H9 (cell line): ENCODE data around the gene AIF1. TPM values are rescaled to one million over a fixed set of nuclear protein-coding genes. Genes with fewer than 3 reads are reported as not detected.

Source experiments
- DNase-seq: peaks from one replicate; pipeline ENCODE4 v3.0.0-alpha.2; 2017
- H2AFZ ChIP-seq: one replicate; pipeline ENCODE4 v1.6.1; 2013; ENCODE audit warnings: mild to moderate bottlenecking, low read length, control low read depth, moderate library complexity
- H2AK5ac ChIP-seq: 2 replicates; pipeline ENCODE4 v1.6.1; 2013; ENCODE audit warnings: low read length, control low read depth, mixed read lengths; ENCODE audit not compliant: insufficient read length
- H2BK120ac ChIP-seq: one replicate; pipeline ENCODE4 v1.6.1; 2013; ENCODE audit warnings: low read depth, mild to moderate bottlenecking, low read length, control low read depth, inconsistent platforms; ENCODE audit not compliant: poor library complexity, severe bottlenecking
- H2BK12ac ChIP-seq: 2 replicates; pipeline ENCODE4 v1.6.1; 2013; ENCODE audit warnings: low read length, control low read depth, mixed read lengths, low read depth; ENCODE audit not compliant: insufficient read length
- H2BK15ac ChIP-seq: 2 replicates; pipeline ENCODE4 v1.6.1; 2013; ENCODE audit warnings: low read depth, low read length, control low read depth
- H2BK20ac ChIP-seq: one replicate; pipeline ENCODE4 v1.6.1; 2013; ENCODE audit warnings: low read depth, mild to moderate bottlenecking, low read length, control low read depth, inconsistent platforms; ENCODE audit not compliant: poor library complexity, severe bottlenecking
- H2BK5ac ChIP-seq: 2 replicates; pipeline ENCODE4 v1.6.1; 2013; ENCODE audit warnings: low read length, control low read depth, mixed read lengths; ENCODE audit not compliant: insufficient read length
- H3K14ac ChIP-seq: 2 replicates; pipeline ENCODE4 v1.6.1; 2013; ENCODE audit warnings: low read length, control low read depth; ENCODE audit not compliant: insufficient read depth
- H3K18ac ChIP-seq: 2 replicates; pipeline ENCODE4 v1.6.1; 2013; ENCODE audit warnings: low read depth, mild to moderate bottlenecking, mixed read lengths, low read length, control low read depth; ENCODE audit not compliant: insufficient read length
- H3K23ac ChIP-seq: 2 replicates; pipeline ENCODE4 v1.6.1; 2013; ENCODE audit warnings: low read length, control low read depth, mixed read lengths, low read depth; ENCODE audit not compliant: insufficient read length
- H3K23me2 ChIP-seq: 2 replicates; pipeline ENCODE4 v1.6.1; 2013; ENCODE audit warnings: low read depth, mild to moderate bottlenecking, mixed read lengths, low read length, control low read depth; ENCODE audit not compliant: insufficient read length, poor library complexity, severe bottlenecking
- H3K27ac ChIP-seq: 2 replicates; pipeline ENCODE4 v1.5.1; 2013; ENCODE audit warnings: low read length, control low read depth, mixed read lengths, low read depth; ENCODE audit not compliant: insufficient read length
- H3K27me3 ChIP-seq: 2 replicates; pipeline ENCODE4 v1.6.1; 2013; ENCODE audit warnings: low read length, control low read depth, inconsistent platforms; ENCODE audit not compliant: insufficient read depth
- H3K4ac ChIP-seq: 2 replicates; pipeline ENCODE4 v1.6.1; 2013; ENCODE audit warnings: low read depth, mild to moderate bottlenecking, control low read depth, inconsistent platforms, low read length, moderate library complexity
- H3K4me1 ChIP-seq: 2 replicates; pipeline ENCODE4 v1.6.1; 2013; ENCODE audit warnings: low read length, control low read depth, inconsistent platforms; ENCODE audit not compliant: insufficient read depth
- H3K4me2 ChIP-seq: 2 replicates; pipeline ENCODE4 v1.6.1; 2013; ENCODE audit warnings: low read length, control low read depth, mixed read lengths; ENCODE audit not compliant: insufficient read length, insufficient read depth
- H3K56ac ChIP-seq: 2 replicates; pipeline ENCODE4 v1.6.1; 2013; ENCODE audit warnings: low read depth, mild to moderate bottlenecking, mixed read lengths, low read length, control low read depth; ENCODE audit not compliant: insufficient read length
- H3K79me1 ChIP-seq: 2 replicates; pipeline ENCODE4 v1.6.1; 2013; ENCODE audit warnings: low read depth, mild to moderate bottlenecking, moderate library complexity, low read length, control low read depth, inconsistent platforms; ENCODE audit not compliant: insufficient read depth, poor library complexity, severe bottlenecking
- H3K79me2 ChIP-seq: 2 replicates; pipeline ENCODE4 v1.6.1; 2013; ENCODE audit warnings: low read length, control low read depth, inconsistent platforms; ENCODE audit not compliant: insufficient read depth
- H3K9ac ChIP-seq: 2 replicates; pipeline ENCODE4 v1.6.1; 2013; ENCODE audit warnings: low read length, control low read depth, mixed read lengths; ENCODE audit not compliant: insufficient read length; ENCODE audit errors: extremely low read depth
- H3K9me3 ChIP-seq: one replicate; pipeline ENCODE4 v1.6.1; 2013; ENCODE audit warnings: low read depth, low read length, inconsistent platforms; ENCODE audit not compliant: control insufficient read depth
- H3T11ph ChIP-seq: one replicate; pipeline ENCODE4 v1.6.1; 2013; ENCODE audit warnings: mild to moderate bottlenecking, low read length, control low read depth, inconsistent platforms
- H4K20me1 ChIP-seq: one replicate; pipeline ENCODE4 v1.6.1; 2013; ENCODE audit not compliant: control insufficient read depth, insufficient read length, insufficient read depth
- H4K5ac ChIP-seq: 2 replicates; pipeline ENCODE4 v1.6.1; 2013; ENCODE audit warnings: low read depth, mild to moderate bottlenecking, mixed read lengths, low read length, control low read depth; ENCODE audit not compliant: insufficient read length
- H4K8ac ChIP-seq: replicated peaks from 2 replicates; pipeline ENCODE4 v1.6.1; 2013; ENCODE audit warnings: low read length, control low read depth, mixed read lengths, low read depth; ENCODE audit not compliant: insufficient read length
- H4K91ac ChIP-seq: 2 replicates; pipeline ENCODE4 v1.6.1; 2013; ENCODE audit warnings: low read depth, mild to moderate bottlenecking, moderate library complexity, mixed read lengths, low read length, control low read depth; ENCODE audit not compliant: insufficient read length
- H3K27ac Mint-ChIP-seq, 3 experiments: 2 replicates in 2 of 3; 3 replicates in 1 of 3; pipeline ENCODE4 v1.8.0; 2020 to 2021; ENCODE audit warnings: mixed read lengths in 3 of 3, mild to moderate bottlenecking in 1 of 3, moderate library complexity in 1 of 3
- H3K27me3 Mint-ChIP-seq: 2 replicates; pipeline ENCODE4 v1.8.0; 2021; ENCODE audit warnings: low read depth, mild to moderate bottlenecking, moderate library complexity, mixed read lengths
- H3K36me3 Mint-ChIP-seq, 3 experiments: 2 replicates in 2 of 3; 3 replicates in 1 of 3; pipeline ENCODE4 v1.8.0; 2020 to 2021; ENCODE audit warnings: low read depth in 3 of 3, mixed read lengths in 3 of 3; ENCODE audit not compliant: insufficient read depth in 1 of 3
- H3K4me1 Mint-ChIP-seq, 2 experiments: 2 replicates each; pipeline ENCODE4 v1.8.0; 2020; ENCODE audit warnings: mixed read lengths in 2 of 2
- H3K4me3 Mint-ChIP-seq, 2 experiments: 2 replicates in 1 of 2; 3 replicates in 1 of 2; pipeline ENCODE4 v1.8.0; 2020 to 2021; ENCODE audit warnings: mild to moderate bottlenecking in 2 of 2, mixed read lengths in 2 of 2, moderate library complexity in 1 of 2
- H3K9me3 Mint-ChIP-seq, 2 experiments: 2 replicates in 1 of 2; 3 replicates in 1 of 2; pipeline ENCODE4 v1.8.0; 2020; ENCODE audit warnings: mild to moderate bottlenecking in 2 of 2, mixed read lengths in 2 of 2, moderate library complexity in 1 of 2
- CTCF ChIP-seq: fragments of 200-600 bp; sonication (generic); conservative IDR thresholded peaks from 3 replicates; pipeline ENCODE4 v1.8.0; 2021; ENCODE audit warnings: antibody characterized with exemption, mild to moderate bottlenecking
- WGBS: extraction: QIAGEN DNeasy Blood & Tissue Kit; methylation state at CpG from one replicate; pipeline ENCODE4 v1.1.7; 2013; ENCODE audit warnings: missing lambda C conversion rate, low lambda C conversion rate, mixed read lengths; ENCODE audit not compliant: insufficient read length; ENCODE audit errors: extremely low coverage; 5-methylcytosine and 5-hydroxymethylcytosine counted together
- total RNA-seq: library from RNA; stranded (reverse); gene quantifications from 2 replicates; pipeline ENCODE4 v1.2.1, GENCODE V29; 2021

Gene AIF1
- total RNA-seq, 1 experiment from 2014 or later: 4.2 TPM

- no peak overlapping the region for H3K27ac Mint-ChIP-seq
- no peak overlapping the region for H3K23ac ChIP-seq
- H3K27me3 Mint-ChIP-seq: peaks cover 41% of the 10 kb centered on the region
- no peak overlapping the region for H3K4ac ChIP-seq
- H3K36me3 Mint-ChIP-seq: no peaks in the 10 kb centered on the region
- peak overlapping the region; percentile 84 to 94 for H3K4me3 Mint-ChIP-seq
- no peaks in the 10 kb centered on the region for H3K79me2 ChIP-seq
- no peak overlapping the region for H3K27ac ChIP-seq
- H3K9me3 ChIP-seq: no peaks in the 10 kb centered on the region
- no peaks in the 10 kb centered on the region for H3K79me1 ChIP-seq
- H4K8ac ChIP-seq: no peak overlapping the region
- no peak overlapping the region for H2BK120ac ChIP-seq
- no peak overlapping the region for H4K5ac ChIP-seq
- WGBS: no CpG with 5 or more reads among the region's 11 CpGs
- H2BK12ac ChIP-seq: no peak overlapping the region
- H3K4me1 Mint-ChIP-seq: peaks cover 31 to 32% of the 10 kb centered on the region in 2 experiments
- H3K27me3 ChIP-seq: no peaks in the 10 kb centered on the region
- TF ChIP-seq CTCF: no peak
- no peak overlapping the region for H3T11ph ChIP-seq
- H2AK5ac ChIP-seq: no peak overlapping the region
- H4K91ac ChIP-seq: no peak overlapping the region
- peaks cover 2% of the 10 kb centered on the region; the same call in 1 of the 2 replicates for H3K4me1 ChIP-seq
- no peak overlapping the region for H2BK15ac ChIP-seq
- H2BK5ac ChIP-seq: no peak overlapping the region
- DNase-seq: no peak
- H2AFZ ChIP-seq: no peak overlapping the region
- H3K9ac ChIP-seq: peak overlapping the region; percentile 42
- no peak overlapping the region for H2BK20ac ChIP-seq
- H3K9me3 Mint-ChIP-seq: no peaks in the 10 kb centered on the region; a peak in 1 of 5 replicates
- H3K23me2 ChIP-seq: peaks cover 9% of the 10 kb centered on the region
- H3K18ac ChIP-seq: peak overlapping the region; percentile 21
- H4K20me1 ChIP-seq: no peaks in the 10 kb centered on the region
- H3K56ac ChIP-seq: no peak overlapping the region
- peak overlapping the region; percentile 67 for H3K4me2 ChIP-seq
- peak overlapping the region; percentile 66 for H3K14ac ChIP-seq
Observed at GRCh38 chr6:31580438-31580740, 34.6 kb upstream of the AIF1 start.
